HG03520 (cell line): ENCODE results near the gene GALNT10.

ENCODE experiments used
- ATAC-seq: cut with Tn5 transposase; IDR thresholded peaks from one replicate; pipeline ENCODE4 v1.9.1; 2021; ENCODE audit warnings: mild to moderate bottlenecking, moderate library complexity; ENCODE audit not compliant: unreplicated experiment

GALNT10 gene

DNA sequence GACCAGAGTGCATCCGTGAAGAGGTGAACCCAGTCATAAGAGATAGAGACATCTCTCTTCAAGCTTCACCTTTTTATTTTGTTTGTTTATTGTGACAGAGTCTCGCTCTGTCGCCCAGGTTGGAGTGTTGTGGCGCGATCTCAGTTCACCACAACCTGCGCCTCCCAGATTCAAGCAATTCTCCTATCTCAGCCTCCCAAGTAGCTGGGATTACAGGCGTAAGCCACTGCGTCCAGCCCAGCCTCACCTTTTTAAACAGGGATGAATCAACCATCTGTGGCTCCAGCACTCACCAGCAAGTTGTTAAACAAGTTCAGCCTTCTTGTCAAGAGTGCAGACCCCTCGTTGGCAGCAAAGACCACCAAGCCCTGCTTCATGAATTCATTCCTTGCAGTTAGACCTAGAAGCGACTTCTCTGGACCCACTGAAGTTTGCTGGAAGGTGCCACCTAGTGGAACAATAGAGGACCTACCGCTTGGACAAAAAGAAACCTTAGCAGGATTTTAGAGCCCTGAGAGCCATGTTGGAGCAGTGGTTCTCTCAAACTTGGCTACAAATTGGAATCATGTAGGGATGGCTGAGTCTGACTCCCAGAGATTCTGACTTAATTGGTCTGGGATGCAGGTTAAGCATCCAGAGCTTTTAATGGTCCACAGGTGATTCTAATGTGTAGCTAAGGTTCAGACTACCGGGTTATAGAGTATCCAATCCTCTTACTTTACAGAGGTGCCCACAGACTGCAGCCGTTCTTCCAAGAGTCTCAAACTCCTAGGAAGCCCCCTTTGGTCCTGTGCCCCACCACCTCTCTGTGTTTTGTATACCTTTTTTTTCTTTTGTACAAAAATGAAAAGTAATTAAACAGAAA lies 10.5 kb upstream of the GALNT10 start:
- peak; percentile 94 for ATAC-seq

DNA sequence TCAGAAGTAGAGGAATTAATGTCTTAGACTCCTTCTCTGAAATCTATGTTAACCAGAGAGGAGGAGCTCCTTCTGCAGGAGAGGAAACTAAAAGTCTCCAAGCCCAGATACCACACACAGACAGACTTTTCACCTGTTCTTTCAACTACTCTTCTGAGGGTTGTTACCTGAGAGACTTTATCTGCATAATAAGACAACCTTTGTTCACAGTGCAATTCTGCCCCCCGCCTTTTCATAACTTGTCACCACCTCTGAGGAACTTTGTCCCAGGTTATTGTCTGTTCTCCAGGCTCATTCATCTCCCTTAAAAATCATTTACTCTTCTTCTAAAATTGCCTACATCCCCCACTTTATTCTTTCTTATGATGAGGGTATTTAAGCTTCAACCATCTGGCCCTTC lies 9.4 kb upstream of the GALNT10 start:
- no peak for ATAC-seq

DNA sequence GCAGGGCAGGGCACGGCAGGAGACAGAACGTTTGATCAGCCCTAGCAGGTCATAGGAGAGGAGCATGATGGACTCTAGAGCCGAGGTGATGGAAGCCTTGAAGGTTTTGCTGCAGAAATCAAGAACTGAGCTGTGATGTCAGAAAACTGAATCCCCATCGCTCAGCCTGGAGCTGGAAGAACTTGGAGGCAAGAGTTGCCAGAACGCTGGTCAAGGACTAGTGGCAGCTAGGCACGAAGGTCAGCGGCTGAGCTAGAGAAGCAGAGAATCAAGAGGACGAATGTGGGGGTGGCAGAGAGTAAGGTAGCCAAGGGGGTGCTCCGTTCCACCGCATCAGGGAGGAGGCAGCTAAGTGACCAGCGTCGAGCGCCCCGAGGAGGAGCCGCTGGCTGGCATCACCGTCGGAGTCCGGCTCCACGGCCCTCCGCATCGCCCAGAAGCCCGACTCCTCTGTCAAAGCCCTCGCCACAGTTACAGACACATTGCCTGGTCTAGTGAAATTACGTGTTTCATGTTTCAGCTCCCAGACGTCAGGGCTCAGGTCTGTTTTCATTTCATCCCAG lies 1.2 kb upstream of the GALNT10 start:
- peak; percentile 1 for ATAC-seq

DNA sequence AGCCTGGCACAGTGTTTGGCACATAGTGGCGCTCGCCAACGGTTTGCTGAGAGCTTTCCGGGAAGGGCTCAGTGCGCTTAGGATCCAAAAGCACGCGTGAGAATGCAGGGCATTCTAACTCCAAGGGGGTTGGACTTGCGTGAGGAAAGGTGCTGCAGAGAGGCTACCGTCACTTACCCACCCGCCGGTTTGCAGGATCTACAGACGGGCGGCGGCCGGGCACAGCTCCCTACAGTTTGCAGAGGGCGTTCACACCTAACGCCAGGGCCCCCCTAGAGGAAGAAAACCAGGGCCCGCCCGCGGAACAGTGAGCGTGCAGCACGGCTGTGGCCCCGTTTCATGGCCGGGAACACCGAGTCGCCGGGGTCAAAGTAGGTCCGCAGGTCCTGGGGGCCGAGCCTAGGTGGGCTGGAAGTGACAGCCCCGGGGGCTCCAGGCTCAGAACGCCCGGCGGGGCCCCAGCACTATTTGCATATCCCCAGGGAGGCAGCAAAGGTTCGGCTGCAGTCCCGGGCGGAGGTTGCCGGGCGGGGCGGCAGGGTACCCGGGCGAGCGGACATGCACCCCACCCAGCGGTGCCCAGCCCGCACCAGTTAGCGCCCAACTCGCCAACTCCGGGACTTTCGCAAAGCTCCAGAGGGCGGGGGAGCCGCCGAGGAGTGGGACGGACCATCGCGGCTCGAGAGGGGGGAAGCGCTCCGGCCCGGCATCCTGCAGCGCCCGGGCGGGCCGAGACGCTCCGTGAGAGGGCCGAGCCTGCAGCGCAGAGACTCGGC lies 526 bp upstream of the GALNT10 start:
- peak; percentile 63 for ATAC-seq

DNA sequence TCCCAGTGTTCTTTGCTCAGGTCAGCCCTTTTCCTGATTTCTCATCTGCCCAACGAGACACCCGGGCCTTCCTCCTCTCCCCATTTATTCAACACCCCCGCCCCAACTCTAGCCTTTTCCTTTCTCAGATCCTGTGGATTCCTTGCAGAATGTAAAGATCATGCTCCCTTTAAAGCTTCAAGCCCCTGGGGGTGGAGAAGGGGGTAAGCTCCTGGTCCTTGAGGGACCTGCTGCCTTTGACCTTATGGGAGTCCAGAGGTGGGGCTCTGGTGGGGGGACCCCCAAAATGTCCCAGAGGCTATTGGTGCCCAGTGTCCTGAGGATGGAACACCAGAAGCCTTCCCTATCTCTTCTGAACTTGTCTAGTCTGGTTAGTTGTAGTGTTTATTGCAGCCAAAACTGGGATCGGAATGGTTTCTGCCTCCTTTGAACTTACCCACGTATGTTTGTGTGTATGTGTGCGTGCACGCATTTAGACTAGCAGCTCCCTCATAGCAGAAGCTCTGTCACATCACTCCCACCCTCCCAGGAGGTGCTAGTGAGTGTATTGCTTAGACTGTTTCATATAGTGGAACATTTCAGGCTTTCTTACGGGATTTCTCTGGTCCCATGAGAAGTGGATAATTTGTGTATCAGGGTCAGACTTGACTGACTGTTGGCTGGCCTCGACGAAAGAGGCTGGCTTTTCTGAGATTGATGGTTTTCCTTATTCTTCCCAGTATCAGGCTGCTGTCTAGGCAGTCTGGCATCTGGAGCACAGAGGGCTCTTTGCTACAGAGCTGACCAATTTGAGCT lies 1.1 kb downstream of the GALNT10 start:
- ATAC-seq, result no peak

DNA sequence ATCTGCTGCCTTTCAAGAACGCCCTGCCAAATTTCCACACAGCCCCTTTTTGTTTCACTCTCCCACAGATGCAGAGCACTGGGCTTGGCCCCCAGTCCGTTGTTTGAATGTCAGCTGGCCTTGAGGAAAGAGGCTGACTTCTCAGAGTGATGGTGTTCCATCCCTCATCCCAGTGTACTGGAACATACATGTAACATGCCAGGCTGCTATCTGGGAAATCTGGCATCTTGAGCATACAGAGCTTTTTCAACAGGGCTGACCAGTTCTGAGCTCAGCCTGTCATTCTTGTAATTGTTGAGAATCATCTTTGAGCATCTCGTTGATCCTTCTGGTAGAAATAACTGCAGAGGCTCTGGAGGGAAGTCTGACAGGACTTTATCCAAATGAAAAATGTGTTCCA lies 2.8 kb downstream of the GALNT10 start:
- no peak for ATAC-seq

DNA sequence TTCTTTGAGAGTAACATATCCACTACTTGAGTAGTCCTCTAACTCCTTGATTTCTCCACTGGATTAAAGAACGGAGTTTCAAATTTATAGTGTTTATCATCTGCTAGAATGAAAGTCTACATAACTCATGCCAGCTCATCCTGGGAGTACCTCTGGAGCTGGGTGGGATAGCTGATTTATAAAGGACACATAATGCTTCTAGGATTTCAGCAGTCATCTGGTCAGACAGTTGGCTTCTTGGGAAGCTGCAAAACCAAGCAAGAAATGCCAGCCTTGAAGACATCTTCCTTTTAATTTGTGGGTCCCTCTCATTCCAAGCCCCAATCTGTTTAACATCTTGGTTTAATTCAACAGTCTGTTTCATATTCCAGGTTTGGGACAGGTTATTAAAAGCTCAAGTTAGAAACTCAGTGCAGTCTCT lies 3.2 kb downstream of the GALNT10 start:
- ATAC-seq, result no peak

DNA sequence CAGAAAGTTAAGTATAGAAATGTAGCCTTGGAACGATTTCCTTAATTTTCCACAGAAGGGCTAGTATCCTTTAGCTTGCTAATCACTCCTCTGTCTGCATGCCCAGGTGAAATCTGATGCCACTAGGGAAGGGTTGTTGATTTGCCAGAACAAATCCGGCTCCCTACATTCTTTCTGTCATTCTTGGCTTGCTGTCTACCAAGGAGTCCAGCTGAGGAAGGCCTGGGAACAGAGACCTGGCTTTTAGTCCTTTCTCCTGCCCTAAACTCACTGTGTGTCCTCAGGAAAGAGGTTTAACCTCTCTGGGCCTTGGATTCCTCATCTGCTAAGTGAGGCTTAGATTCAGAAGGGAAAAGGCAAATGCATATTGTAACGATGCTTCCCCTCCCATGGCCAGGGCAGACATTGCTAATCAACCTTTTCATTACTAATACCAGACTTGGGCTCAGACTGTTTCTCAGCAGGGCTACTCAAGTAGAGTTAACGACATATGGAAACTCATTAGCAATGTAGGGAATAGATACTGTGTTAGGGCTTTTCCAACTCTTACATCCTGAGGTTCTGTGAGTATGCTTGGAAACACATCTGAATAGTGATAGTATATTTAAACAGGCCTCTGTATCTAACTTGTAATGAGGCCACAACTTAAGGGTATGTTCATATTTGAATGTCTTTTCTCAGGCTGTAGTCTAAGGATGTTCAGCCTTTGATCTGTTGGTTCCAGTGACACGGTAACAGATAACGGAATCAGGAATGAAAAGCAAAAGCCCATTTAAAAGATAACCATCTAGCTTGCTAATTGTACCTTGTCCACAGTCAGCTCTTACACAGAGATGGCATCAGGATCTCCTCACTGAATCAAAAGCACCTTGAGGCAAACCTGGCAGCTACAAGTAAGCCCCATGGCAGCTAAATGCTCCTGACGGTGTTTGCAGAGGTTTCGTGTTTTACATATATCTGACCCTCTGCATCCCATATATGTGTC lies 4.1 kb downstream of the GALNT10 start:
- no peak for ATAC-seq

DNA sequence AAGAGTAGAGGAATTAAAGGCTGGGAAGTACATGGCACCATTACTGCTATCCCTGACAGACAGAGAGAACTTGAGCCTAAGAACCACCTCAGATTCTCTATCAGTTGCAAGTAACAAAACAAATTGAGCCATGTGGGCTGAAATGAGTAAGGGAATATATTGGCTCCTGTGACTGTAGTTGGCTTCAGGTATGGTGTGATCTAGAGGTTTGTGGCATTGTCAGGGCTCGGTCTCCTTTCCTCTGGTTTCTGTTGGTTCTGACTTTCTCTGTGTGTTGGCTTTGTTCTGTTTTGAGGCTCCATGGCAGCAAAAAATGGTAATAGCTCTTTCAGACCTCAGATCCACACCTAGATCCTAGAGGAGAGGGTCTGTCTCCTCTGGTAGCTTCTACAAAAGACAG lies 5.7 kb downstream of the GALNT10 start:
- ATAC-seq, result no peak

DNA sequence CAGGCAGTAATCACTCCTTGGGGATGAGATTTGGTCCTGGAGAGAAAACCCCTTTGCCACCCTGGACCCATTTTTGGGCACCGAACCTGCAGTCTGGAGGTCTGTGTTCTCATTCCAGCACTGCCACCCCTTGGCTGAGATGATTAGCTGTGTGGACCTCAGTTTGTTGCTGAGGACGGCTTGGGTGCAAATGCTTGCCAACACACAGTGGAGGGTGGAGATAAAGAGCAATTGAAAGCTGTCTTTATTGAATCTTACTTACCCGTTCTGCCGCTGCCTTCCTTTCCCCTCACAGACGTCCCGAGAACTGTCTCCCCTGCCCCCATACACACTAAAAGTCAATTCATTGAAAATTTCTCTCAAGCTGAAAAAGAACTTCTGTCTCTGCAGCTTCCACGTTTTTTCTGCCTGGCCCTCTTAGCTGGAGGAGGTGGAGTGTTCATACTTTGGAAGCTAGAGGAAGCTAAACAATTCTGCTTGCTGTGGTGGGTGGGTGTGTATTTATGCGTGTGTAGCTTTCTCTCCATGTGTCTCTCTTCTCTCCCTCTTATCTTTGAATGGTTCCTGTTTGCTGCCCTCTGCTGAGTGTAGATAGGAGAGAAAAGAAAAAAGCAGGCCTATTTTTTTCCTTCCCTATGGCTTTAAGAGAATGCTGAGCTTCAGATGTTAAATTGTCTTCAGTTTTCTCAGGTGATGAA lies 6.6 kb downstream of the GALNT10 start:
- ATAC-seq, result no peak

GRCh38 chr5:154197801-154198491 lies 7.4 kb downstream of the GALNT10 start:
- ATAC-seq, result no peak

GRCh38 chr5:154198611-154199230 lies 8.2 kb downstream of the GALNT10 start:
- no peak for ATAC-seq

DNA sequence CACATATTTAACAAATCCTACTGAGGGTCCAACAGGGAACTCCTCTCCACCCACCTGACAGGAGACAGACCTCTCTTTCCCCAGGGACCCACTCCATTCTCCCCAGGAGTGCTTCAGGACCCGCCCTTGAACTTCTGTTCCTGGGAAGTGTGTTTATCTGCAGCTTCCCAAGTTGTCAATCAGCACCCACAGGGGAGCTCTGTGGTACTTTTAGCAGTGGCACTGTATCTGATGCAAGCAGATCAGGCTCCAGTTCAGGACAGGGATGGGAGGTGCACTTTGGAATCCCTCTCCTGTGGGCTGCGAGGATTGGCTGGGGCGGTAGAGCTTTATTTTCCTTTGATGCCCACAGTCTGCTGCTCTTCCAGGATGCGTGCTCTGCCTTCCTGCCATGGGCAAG lies 8.7 kb downstream of the GALNT10 start:
- no peak for ATAC-seq

GRCh38 chr5:154199671-154200220 lies 9.2 kb downstream of the GALNT10 start:
- no peak for ATAC-seq

- no peak for ATAC-seq
Observed at GRCh38 chr5:154200221-154200620, 9.7 kb downstream of the GALNT10 start.

DNA sequence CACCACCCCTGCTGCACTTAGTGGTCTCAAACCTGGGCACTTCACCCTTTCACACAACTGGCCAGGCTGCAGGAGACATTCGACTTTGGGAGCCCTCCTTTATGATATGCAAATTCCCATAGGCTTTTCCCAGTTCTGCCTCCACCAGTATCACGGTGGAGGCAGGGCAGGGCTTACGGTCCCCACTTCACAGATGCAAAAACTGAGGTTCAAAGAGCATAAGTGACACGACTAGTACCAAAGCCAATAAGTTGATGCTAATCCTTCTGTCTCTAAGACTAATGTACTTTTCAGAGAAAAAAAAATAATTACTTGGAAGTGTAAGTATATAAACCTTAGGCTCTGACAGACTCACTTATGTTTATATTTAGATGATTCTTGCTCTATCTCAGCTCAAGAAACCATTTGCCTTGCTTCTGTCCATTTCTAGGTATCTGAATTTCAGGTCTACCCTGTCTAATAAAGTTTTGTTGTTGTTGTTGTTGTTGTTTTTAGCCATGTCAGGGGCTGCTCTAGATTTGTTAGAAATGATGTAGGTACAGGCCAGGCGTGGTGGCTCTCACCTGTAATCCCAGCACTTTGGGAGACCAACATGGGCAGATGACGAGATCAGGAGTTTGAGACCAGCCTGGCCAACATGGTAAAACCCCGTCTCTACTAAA lies 10.7 kb downstream of the GALNT10 start:
- no peak for ATAC-seq
